NCI-H2029 treated with DMSO at 0.1 percent for 48 hours (cell line): ENCODE data around the gene CEMIP.
"Not testable (repeated sequence)": the region's sequence is repeated elsewhere in the genome, so short reads cannot be mapped to it uniquely, and the experiment has no call there.

Source experiments
- DNase-seq: peaks from one replicate; lab custom pipeline; 2025; lab: John Stamatoyannopoulos, UW

The CEMIP gene

DNA sequence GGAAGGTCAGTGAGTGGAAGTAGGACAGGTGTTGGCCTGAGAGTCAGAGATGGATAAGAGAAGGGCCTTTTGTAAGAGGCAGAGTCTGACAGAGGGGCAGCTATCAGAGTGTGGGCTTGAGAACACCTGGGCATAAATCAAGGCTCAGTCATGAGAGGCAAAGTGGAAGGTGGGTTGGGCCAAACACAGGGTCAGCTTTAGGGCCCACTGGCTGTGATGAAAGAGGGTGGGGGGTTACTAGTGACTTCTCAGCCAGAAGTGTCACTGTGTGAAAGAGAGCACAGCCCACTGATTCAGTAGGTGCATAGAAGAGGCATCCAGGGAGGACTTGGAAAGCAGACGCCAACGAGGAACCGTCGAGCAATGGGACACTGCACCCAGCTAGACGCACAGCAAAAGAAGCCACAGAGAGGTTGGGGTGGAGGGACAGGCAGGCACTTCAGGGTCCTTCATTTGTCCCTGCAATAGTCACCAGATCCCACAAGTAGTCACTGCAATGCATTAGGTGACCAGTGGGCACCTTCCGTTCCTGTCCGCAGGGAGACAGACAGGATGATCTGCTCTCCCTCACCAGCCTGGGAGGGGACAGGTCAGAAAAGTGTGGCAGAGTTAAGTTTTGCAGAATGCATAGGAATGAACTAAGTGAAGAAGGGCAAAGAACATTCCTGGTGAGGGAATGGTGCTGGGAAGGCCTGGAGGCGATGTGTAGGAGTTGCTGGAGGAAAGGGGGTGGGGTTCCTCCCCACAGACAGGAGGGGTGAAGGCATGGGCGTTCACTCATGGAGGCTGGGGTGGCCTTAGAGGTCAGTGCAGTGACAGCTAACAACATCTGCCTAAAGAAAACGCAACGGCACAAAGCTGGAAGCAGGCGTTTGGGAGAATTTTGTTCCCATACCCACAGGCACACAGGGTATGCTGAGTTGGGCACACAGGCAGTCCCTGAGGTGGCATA lies 174.1 kb downstream of the CEMIP start:
- DNase-seq, result no peak

DNA sequence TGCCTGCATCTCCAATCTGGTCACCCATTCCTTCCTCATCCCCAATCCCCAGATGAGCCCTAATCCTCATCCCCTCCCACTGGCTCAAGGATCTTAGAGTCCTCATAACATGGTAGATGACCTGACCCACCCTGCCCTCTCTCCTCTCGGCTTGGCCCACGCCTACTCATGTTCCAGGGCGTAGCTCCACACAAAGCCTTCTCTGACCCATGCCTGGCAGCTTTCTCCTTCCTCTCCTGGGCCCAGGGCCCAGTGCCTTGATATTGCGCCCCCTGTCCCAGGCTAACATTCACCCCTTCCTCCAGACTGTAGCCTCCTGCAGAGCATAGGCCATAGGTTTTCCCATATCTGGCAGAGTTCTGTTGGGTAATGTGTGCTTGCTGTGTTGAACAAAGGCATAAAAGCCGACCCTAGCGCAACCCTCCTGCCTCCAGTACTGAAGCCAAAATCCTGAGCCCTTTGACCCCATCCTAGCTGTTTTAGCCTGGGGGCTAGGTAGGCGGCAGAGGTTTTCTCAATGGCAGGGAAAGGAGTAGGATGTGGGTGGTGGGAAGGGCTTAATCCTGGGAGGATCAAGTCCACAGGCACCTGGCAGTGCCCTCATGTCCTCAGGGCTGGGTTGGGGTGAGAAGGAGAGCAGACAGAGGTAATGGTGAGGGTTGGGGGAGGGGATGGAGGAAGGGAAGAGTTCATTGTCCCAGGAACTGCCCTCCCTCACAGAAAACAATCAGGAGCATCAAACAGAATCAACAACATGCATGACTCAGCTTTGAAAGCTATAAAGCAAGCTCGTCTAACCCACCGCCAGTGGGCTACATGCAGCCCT lies 175.0 kb downstream of the CEMIP start:
- DNase-seq, result no peak

DNA sequence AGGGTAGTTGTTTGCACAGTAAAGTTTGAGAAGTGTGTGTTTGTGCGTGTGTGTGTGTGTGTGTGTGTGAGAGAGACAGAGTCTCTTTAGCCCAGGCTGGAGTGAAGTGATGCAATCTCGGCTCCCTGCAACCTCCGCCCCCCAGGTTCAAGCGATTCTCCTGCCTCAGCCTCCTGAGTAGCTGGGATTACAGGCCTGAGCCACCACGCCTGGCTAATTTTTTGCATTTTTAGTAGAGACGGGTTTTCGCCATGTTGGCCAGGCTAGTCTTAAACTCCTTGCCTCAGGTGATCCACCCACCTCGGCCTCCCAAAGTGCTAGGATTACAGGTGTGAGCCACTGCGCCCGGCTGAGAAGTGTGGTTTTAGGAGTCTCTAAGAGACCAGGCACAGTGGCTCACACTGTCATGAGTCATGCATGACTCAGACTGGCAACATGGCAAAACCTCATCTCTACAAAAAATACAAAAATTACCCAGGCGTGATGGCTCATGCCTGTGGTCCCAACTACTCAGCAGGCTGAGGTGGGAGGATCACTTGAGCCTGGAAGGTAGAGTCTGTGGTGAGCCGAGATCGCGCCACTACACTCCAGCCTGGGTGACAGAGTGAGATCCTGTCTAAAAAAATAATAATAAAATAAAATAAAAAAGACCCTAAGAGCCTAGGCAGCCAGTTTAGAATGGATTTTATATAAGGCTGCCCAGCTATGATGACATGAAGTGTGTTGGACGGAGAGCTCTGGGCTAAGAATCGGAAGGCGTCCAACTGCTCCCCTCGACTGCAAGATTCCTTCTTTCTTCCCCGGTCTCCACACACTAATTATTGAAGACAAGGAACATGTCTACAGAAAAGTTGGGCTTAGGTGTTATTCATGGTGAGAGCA lies 176.6 kb downstream of the CEMIP start:
- not testable (repeated sequence) for DNase-seq

DNA sequence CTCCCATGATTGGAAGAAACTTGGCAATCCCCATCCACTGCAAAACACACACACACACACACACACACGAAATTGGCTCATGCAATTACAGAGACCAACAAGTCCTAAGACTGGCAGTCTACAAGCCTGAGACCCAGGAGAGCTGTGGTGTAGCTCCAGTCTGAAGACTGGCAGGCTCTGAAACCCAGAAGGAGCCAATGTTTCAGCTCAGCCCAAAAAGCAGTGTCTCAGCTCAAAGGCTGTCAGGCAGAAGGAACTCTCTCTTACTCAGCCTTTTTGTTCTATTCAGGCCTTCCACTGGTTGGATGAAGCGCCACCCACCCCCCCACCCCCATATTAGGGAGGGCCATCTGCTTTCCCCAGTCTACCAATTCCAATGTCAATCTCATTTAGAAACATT lies 178.4 kb downstream of the CEMIP start:
- DNase-seq, result no peak

DNA sequence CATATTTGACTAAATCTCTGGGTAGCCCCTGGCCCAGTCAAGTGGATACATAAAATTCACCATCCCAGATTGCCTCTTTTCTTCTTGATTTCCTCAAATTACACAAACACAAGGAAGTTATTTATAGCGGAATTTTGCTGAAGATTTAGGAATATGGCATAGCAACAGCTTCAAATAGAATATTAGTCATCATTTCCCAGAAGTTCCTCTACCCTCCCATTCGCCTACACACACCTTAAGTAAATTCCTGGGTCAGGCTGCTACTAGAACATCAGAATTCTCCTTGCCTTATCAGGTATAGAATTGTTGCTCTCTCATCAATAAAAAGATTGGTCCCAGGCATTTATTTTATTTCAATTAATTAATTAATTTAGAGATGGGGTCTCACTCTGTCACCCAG lies 178.8 kb downstream of the CEMIP start:
- no peak for DNase-seq

DNA sequence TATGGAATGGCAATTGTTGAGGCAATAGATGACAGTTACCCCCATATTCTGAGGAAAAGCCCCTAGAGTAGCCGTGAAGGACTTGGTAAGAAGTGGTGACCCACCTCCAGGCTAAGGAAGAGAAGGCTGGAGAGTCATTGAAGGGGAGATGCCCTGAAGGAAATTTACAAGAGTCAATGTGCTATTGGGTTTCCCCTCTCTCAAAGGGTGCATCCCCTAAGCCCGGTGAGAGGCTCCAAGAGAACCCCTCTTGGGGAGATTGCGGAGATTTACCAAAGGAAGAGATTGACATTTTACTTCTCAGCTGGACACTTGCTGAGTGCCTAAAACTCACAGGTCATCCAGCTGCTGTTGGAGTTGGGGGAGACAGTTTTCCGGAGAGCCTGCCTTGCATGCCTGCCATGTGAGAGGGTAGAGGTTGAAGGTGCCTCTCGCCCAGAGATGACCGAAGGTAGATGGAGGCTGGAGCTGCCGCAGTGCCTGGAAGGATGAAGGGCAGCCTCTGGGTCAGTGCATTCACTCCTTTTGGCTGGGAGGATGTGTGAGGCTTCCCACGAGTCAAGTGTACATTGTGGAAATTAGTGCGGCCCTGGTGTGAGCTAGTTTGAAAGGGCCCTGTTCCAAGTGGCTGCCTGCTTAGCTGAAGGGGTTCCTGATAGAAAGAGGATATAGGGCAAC lies 179.8 kb downstream of the CEMIP start:
- DNase-seq, result no peak

DNA sequence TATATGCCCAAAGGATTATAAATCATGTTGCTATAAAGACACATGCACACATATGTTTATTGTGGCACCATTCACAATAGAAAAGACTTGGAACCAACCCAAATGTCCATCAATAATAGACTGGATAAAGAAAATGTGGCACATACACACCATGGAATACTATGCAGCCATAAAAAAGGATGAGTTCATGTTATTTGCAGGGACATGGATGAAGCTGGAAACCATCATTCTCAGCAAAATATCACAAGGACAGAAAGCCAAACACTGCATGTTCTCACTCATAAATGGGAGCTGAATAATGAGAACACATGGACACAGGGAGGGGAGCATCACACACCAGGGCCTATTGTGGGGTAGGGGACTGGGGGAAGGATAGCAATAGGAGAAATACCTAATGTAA lies 186.3 kb downstream of the CEMIP start:
- DNase-seq, result not testable (repeated sequence)

DNA sequence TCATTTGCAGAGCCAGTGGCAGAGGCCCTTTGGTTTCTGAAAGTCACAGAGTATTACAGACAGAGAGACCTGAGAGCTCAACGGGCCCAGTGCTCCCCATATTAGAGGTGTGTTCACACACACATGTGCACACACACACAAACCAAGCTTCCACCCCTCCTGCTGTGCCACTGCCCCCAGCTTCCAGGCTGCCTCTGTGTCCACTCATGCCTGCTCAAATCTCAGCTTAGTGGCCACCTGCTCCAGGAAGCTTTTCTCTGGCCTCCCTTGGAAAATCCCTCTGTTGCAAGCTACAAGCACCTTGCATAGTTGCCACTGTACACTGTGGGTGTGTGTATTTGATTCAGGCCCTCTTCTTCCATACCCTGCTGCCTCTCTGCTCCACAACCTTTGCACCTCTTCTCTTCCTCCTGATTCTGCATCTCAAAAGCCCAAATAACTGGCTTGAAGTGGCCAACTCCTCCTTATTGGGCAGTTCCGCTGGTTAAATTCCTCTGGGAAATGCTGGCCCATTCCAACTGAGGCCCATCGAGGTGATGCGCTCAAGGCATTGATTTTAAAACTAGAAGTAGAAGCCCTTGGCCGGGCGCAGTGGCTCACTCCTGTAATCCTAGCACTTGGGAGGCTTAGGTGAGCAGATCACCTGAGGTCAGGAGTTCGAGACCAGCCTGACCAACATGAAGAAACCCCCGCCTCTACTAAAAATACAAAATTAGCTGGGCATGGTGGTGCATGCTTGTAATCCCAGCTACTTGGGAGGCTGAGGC lies 187.4 kb downstream of the CEMIP start:
- no peak for DNase-seq

DNA sequence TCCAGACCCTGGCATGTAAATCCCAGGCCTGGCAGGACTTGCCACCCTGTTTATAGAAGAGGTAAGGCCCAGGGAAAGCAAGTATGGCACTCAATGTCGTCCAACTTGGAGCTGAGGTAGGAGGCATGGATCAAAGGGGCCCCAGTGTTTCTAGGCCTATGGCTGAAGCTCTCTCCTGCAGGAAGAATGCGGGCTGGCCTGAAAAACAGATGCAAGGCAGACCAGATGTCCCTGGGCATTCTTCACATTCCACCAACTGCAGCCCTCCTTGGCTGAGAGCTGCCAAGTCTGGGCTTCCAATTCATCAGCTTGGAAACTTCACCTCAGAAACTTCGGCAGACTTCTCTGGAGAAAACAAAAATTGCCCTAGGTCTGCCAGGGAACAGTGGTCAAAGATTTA lies 188.3 kb downstream of the CEMIP start:
- no peak for DNase-seq

DNA sequence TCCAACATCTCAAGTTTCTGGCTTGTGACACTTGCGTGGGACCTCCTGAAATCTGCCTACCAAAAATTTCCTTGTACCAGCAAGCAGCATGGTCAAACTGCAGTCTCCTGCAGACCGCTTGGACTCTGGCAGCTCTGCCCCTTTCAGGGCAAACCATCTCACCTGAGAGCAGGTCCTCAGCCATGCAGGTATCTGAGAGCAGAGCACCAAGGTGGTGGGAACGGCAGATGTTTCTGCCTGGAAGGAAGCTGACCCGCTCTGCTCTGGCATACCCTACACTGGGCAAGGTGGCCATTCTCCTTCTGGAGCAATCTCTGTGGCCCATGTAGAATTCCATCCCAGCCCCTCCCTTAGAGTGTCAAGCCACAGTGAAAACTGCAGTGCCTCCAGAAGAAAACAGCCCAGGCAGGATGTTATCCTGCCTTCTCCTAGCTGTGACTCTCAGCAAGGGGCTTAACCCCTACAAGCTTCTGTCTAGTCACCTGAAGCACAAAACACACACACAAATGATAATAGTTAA lies 188.9 kb downstream of the CEMIP start:
- no peak for DNase-seq

DNA sequence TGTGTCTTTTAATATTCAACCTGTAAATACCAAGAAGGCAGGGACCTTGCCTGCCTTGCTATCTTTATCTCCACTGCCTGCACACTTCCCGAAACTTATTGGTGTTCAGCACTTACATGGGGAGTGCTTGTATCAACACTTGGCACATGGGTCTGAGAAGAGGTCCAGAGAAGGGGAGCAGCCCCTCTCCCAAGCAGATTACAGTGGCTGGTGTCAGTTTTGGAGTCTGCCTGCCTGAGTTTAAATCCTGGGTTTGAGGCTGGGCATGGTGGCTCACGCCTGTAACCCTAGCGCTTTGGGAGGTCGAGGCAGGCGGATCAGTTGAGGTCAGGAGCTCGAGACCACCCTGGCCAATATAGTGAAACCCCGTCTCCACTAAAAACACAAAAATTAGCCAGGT lies 190.1 kb downstream of the CEMIP start:
- DNase-seq, result no peak

DNA sequence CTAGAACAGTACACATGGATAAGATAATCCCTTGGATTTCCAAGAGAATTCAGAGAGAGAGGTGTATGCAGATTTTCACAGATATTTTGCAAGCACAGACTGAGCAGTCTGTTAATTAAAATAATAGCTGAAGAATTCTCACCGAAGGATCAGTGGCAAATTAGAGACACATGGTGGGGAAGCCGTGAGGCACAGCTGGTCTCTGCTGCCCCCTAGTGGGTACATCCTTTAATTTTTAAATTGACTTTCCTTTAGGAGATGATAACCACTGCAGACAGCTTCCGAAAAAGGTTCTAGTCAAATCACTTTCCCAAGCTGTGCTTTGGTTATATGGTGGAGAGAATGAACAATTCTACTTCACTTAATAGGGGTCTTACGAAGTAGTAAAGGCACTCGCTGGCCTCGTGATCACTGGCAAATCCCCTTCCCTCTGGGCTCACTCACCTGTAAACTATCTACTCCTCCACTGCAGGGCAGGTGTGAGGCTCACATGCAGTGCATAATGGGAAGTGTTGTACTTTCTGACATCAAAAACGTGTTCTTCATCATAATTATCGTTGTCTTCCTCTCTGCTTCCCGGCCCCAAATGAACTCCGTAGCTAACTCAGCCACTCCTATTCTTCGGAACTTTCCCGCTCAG lies 191.0 kb downstream of the CEMIP start:
- peak; percentile 23 for DNase-seq

DNA sequence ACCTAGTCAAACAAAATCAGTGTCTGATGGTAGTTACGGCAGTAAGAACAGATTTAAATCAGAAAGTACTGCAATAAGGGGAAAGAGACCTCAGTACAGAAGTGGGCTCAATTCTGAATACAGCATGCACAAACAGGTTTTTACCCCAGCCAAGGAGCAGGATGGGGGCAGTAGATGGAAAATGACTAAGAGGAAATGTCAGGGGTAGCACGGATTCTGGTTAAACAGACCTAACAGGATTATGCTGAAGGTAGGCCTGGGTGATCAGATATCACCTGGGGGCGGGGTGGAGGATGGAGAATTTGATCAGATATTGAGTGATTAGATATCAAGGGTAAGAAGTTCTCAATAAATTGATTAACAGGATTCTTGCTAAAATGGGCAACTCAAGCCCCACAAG lies 191.5 kb downstream of the CEMIP start:
- DNase-seq, result no peak

DNA sequence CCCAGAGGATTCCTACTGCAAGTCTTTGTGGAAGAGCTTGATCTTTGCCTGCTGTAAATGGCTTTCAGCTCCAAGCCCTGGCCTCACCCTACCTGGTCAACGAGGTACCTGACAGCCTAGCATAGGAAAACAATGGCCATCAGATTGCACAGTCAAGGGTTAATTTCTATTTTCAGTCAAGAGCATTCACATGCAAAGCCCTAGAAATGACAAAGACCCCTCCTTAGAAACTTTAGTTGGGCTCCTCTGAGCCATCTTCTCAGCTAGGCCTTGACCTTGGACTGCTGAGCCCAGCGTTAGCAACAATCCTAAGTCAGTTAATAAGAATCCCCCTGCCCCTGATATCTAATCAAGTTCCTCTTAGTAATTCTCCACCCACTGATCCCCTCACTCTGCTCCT lies 192.0 kb downstream of the CEMIP start:
- no peak for DNase-seq

DNA sequence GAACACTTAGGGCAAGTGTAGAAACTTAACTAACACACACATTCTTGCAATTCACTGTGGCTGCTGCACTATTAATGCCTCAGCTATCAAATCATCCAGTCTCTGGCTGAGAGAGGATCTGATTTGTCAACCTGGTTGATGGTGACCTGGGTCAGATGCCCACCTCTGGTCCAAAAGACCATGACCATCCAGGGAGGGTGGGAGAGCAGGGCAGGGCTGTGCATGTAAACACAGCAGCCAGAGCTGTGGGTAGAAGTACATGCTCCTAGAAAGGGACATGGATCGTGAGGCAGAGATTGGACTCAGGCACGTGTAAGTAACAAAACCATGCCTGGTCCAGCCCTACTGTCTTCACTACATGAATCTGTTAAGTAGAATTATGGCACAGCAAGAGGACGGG lies 193.1 kb downstream of the CEMIP start:
- DNase-seq, result no peak

DNA sequence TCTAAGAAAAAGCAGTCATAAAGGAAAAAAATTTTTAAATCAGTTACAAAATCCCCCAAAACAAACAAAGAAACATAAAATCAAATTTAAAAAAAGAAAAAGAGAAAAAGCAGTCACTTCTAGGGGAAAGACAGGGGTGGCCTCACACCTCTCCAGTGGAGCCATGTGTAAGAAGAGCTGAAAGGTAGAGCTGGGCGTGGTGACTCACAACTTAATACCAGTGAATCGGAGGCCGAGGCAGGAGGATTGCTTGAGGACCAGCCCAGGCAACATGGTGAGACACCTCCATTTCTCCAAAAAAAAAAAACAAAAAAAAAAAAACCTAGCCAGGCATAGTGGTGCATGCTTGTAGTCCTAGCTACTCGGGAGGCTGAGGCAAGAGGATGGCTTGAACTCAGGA lies 195.7 kb downstream of the CEMIP start:
- no peak for DNase-seq

DNA sequence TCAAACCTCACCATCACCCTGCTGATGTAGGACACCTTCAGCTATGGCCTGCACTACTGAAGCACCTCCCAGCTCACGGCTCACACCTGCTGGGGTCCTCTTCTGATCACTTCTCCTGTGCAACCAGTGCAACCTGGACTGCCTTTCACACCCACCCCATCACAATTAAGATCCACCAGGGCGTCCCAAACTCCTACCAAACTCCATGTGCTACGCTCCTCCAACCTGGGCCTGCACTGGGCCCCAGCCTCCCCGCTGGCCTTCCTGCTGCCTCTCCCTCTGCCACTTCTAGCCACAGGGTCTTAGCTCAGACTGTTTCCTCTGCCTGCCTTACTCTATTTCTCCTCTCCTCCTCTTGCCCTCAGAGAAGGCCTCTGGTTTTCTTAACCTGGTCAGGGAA lies 197.7 kb downstream of the CEMIP start:
- no peak for DNase-seq

DNA sequence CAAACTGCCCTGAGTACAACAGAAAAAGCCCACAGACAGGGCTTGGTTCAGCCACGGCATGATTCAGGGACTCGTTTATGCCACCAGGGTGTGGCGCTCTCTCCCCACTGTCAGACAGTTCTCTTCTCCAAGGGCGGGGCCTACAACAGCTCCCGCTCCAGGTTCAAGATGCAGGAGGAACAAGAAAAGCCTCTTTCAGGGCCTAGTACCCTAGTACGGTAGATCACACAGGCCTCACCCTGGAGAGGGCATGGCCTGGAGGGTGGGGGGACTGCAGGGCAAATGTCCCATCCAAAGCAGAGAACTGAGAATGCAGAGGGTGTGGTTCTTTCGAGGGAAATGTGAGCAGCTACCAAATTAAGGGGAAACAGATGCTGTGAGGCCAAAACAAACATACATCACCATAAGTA lies 198.5 kb downstream of the CEMIP start:
- no peak for DNase-seq

DNA sequence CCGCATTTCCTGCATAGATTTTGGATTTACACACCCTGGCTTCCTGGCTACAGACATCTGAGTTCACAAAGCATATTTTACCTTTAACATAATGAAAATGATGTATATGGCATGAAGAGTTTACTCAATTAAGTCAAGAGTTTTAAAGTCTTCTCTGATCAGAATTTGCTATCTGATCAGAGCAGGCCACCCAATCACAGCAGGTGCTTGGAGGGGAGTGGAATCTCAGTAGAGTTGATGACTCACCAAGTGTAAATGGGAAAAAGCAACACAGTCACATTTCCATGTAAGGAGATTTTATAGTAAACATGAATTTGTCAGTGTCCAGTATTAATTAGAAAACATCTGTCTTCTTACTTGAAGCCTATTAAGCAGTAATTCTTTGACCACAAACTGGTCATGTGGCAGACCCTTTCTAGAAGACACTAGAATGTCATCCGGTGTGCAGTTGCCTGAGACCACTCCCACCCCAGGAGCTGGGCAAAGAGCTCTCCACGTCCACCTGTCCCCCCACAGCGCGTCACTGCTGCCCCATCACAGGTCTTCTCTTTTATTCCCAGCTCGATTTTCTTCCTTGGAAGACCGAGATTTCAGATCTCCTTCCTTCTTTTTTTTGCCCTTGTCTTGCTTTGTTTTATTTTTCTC lies 199.6 kb downstream of the CEMIP start:
- no peak for DNase-seq
